ENCODE measurements around the gene BCL11A.

The BCL11A gene

DNA sequence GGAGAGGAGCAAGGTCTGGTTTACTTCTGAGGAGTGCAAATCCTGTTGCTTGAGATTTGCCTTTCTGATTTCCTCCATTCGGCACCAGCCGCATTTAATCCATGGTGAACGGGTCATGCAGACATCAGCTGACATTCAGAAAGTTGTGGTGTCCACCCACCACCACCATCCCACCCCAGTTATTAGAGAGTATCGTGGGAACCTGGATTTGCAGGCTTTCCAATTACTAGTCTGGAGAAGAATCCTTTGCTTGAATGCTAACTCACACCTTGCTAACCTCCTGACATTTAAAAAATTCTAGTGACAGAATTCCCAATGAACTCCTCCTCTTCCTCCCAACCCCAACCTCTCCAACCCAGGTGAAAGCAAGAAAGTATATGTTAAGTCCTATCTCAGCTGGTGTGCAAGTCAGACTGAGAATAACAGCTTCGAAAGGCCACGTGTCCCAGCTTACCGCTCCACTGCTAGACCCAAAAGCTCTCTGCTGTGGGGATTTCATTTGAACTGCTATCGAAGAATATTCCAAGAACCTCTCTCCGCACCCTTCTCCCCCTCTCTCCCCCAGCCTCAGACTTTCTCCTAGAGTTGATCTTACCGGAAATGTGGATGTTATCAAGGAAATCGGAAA is 17.7 kb downstream of the BCL11A start:
- Histone ChIP-seq H3K4me3 (replicated peaks; ENCODE audit: low read depth, low read length) (no peak overlapping the region), H3K36me3 (ENCODE audit: control insufficient read depth, insufficient read depth, low read length) (no peaks in the 10 kb centered on the region), H3K27me3 (replicated peaks; ENCODE audit: control insufficient read depth, insufficient read depth, low read length) (no peaks in the 10 kb centered on the region)
- TF ChIP-seq, protein P1, sequence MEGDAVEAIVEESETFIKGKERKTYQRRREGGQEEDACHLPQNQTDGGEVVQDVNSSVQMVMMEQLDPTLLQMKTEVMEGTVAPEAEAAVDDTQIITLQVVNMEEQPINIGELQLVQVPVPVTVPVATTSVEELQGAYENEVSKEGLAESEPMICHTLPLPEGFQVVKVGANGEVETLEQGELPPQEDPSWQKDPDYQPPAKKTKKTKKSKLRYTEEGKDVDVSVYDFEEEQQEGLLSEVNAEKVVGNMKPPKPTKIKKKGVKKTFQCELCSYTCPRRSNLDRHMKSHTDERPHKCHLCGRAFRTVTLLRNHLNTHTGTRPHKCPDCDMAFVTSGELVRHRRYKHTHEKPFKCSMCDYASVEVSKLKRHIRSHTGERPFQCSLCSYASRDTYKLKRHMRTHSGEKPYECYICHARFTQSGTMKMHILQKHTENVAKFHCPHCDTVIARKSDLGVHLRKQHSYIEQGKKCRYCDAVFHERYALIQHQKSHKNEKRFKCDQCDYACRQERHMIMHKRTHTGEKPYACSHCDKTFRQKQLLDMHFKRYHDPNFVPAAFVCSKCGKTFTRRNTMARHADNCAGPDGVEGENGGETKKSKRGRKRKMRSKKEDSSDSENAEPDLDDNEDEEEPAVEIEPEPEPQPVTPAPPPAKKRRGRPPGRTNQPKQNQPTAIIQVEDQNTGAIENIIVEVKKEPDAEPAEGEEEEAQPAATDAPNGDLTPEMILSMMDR (IDR thresholded peaks at IDR 0.05; ENCODE audit: insufficient read depth, low read length, poor library complexity, severe bottlenecking), result no peak
- no peak for DNase-seq (ENCODE audit: extremely low read depth, insufficient read length)

DNA sequence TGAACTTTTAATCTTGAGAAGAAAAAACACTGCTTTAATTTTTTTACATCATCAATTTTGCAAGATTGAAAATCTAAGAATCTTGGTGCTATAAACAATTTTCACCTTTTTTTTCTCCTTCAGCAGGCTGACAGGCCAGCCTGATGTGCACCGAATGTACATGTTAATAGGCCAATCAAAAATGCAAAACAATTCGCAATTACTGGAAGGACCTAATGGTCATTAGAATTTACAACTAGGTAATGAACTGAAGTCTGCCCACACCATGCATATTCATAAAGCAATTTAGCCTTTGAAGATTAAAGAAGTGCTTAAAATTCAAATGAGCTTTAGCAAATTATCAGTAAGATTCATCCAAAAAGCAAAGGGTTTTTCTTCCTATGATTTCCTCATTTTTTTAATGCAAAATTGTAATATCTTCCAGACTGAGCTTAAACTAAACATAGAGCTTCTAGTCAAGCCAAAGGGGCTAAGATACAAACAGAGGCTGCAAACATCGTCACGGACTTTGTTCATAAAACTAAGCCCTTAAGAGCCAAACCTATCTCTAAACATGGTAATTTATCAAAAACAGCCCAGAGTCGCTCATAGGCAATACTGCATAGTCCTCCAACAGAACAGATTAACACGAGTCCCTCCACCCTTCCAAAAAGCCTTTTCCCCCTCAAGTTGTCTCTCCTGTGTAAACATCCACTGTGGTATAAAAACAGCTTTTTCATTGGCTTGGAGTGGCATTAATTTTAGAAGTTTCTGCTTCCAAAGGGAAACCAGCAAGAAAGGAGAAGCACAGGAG is 18.4 kb downstream of the BCL11A start:
- H3K27me3 ChIP-seq (replicated peaks; ENCODE audit: control insufficient read depth, insufficient read depth, low read length), result no peaks in the 10 kb centered on the region
- TF ChIP-seq, protein P1 (IDR thresholded peaks at IDR 0.05; ENCODE audit: insufficient read depth, low read length, poor library complexity, severe bottlenecking), result no peak
- no peak overlapping the region for H3K4me3 ChIP-seq (replicated peaks; ENCODE audit: low read depth, low read length)
- H3K36me3 ChIP-seq (ENCODE audit: control insufficient read depth, insufficient read depth, low read length), result no peaks in the 10 kb centered on the region
- no peak for DNase-seq (ENCODE audit: extremely low read depth, insufficient read length)

DNA sequence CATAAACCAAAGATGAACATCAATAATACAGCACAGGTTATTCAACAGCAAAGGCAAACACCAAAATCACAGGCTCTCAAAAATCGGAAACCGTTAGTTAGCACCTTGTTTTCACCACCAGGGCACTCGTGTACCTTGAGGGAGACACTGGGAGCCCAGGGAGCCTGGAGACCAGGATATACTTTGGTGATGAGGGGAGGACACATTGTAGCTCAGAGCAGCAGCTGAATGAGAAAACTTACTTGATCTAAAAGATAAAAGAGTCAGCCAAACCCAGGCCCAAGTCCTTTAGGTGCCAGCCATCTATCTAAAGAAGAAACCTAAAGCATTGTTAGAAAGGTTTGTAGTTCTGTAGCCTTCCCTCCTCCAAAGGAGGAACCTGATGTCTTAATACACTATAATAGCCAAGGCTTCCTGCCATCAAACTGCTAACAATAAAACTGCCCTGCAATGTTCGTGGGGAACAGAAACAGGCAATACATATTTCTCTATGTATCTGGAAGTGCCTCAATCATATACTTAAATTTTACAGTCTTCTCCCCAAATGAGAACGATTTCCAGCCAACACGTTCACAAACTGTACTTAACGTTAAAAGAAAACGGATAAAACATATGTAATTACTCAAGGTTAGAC is 19.3 kb downstream of the BCL11A start:
- no peaks in the 10 kb centered on the region for H3K27me3 ChIP-seq (replicated peaks; ENCODE audit: control insufficient read depth, insufficient read depth, low read length)
- H3K4me3 ChIP-seq (replicated peaks; ENCODE audit: low read depth, low read length), result no peak overlapping the region
- TF ChIP-seq, protein P1 (IDR thresholded peaks at IDR 0.05; ENCODE audit: insufficient read depth, low read length, poor library complexity, severe bottlenecking), result no peak
- no peak for DNase-seq (ENCODE audit: extremely low read depth, insufficient read length)
- no peaks in the 10 kb centered on the region for H3K36me3 ChIP-seq (ENCODE audit: control insufficient read depth, insufficient read depth, low read length)

DNA sequence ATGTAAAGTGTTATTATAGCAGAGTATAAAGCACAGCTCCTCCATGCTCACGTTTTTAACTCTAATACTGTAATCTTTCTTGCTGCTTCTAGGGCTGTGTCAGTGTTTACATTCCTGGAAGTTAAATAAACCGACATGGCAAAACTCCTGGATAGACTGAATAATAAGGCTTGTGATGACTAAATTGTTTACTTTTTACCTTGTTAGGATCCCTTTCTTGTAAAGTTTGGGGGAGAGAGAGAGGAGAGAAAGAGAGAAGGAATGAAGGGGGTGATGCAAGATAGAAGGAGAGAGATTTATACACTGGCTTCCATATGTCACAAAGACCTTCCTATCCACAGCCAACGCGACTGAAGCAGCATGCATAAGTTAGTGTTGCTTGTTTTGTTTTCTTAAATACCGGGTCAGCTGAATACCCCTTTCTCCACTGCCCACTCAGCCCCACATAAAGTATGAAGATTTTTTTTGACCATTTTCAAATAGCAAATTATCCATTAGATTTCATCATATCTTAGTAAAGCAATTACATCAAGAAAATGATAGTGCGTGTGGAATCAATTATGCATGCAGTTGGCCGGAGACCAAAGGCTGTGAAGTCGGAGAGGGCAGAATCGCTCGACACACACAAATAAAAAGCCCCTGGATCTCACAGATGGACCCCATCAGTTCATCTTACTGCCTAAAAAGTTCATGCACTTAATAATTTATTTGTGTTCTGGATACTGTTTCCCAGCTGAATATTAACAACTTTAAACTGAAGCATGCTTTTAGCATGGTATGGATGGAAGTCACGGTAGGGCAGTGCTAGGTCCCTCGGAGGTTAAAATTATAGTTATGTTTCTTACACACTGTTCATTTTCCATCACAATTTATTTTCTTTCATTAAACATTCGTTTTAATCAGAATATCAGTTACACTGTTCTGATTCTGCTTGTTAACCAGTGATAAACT is 20.1 kb downstream of the BCL11A start:
- Histone ChIP-seq H3K36me3 (ENCODE audit: control insufficient read depth, insufficient read depth, low read length) (no peaks in the 10 kb centered on the region), H3K4me3 (replicated peaks; ENCODE audit: low read depth, low read length) (no peak overlapping the region), H3K27me3 (replicated peaks; ENCODE audit: control insufficient read depth, insufficient read depth, low read length) (no peaks in the 10 kb centered on the region)
- TF ChIP-seq, protein P1 (IDR thresholded peaks at IDR 0.05; ENCODE audit: insufficient read depth, low read length, poor library complexity, severe bottlenecking), result no peak
- DNase-seq (ENCODE audit: extremely low read depth, insufficient read length), result no peak

DNA sequence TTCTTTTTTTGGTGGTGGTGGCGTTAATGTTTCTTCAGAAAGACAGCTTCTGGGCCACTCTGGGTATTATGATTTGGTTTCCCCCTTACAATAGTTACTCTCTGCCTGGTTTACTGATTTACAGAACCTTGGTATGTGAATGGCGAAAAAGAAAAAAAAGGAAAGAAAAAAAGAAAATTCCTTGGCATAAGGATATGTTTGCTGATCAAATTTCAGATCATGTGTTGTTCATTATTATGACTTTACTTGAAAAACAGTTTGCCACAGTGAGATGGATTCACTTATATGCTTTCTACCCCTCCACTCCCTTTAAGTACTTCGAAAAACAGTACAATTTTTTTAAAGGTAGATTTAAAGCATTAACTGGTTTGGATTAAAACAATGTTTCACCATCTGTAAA is 21.0 kb downstream of the BCL11A start:
- Histone ChIP-seq H3K27me3 (replicated peaks; ENCODE audit: control insufficient read depth, insufficient read depth, low read length) (no peaks in the 10 kb centered on the region), H3K36me3 (ENCODE audit: control insufficient read depth, insufficient read depth, low read length) (no peaks in the 10 kb centered on the region), H3K4me3 (replicated peaks; ENCODE audit: low read depth, low read length) (no peak overlapping the region)
- DNase-seq (ENCODE audit: extremely low read depth, insufficient read length), result no peak
- TF ChIP-seq, protein P1 (IDR thresholded peaks at IDR 0.05; ENCODE audit: insufficient read depth, low read length, poor library complexity, severe bottlenecking), result no peak

Data from GM06990 (cell line).